Body of pancreas (tissue), 4 donors: ENCODE data around the gene MED19.

Experiments
- POLR2A ChIP-seq, 3 donors: fragments of 450-650 bp; IDR thresholded peaks; one replicate each; pipeline ENCODE4 v1.6.1; 2016; ENCODE audit warnings: antibody characterized with exemption in 3 of 3, mild to moderate bottlenecking in 2 of 3
- TF ChIP-seq, protein P1 (sequence below), 7 experiments: fragments of 450-650 bp in 4 of 7; fragments of 200-600 bp in 3 of 7; sonication (generic) in 3 of 7; IDR thresholded peaks; one replicate each; pipeline ENCODE4 v1.5.1; 2016 to 2019; ENCODE audit warnings: antibody characterized with exemption in 7 of 7

DNA sequence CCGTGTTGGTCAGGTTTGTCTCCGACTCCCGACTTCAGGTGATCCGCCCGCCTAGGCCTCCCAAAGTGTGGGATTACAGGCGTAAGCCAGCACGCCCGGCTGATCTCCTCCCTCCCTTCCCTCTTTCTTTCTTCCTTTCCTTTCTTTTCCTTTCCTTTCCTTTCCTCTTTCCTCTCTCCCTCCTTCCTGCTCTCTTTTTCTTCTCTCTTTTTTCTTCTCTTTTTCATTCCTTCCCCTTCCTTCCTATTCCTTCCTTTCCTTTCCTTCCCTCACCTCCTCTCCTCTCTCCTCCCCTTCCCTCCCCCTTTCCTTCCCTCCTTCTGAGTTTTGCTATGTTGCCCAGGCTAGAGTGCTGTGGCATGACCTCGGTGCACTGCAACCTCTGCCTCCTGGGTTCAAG is 48.0 kb downstream of the MED19 start:
- TF ChIP-seq, protein P1, sequence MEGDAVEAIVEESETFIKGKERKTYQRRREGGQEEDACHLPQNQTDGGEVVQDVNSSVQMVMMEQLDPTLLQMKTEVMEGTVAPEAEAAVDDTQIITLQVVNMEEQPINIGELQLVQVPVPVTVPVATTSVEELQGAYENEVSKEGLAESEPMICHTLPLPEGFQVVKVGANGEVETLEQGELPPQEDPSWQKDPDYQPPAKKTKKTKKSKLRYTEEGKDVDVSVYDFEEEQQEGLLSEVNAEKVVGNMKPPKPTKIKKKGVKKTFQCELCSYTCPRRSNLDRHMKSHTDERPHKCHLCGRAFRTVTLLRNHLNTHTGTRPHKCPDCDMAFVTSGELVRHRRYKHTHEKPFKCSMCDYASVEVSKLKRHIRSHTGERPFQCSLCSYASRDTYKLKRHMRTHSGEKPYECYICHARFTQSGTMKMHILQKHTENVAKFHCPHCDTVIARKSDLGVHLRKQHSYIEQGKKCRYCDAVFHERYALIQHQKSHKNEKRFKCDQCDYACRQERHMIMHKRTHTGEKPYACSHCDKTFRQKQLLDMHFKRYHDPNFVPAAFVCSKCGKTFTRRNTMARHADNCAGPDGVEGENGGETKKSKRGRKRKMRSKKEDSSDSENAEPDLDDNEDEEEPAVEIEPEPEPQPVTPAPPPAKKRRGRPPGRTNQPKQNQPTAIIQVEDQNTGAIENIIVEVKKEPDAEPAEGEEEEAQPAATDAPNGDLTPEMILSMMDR (IDR thresholded peaks at IDR 0.05) = no peak
- TF ChIP-seq POLR2A (IDR thresholded peaks at IDR 0.05) = no peak
